Kidney epithelial cell (primary cell): ENCODE results near the gene TLNRD1. TPM values are rescaled to one million over a fixed set of nuclear protein-coding genes. Genes with fewer than 3 reads are reported as not detected.

Experiments
- DNase-seq: peaks from one replicate; pipeline ENCODE4 v3.0.0-alpha.2; 2010; ENCODE audit warnings: low read depth
- H3K27me3 ChIP-seq: 2 replicates; pipeline ENCODE4 v1.6.0; 2011; ENCODE audit warnings: low read length; ENCODE audit not compliant: control insufficient read depth, insufficient read depth
- H3K36me3 ChIP-seq: 2 replicates; pipeline ENCODE4 v1.5.1; 2011; ENCODE audit warnings: low read length; ENCODE audit not compliant: control insufficient read depth, insufficient read depth
- H3K4me3 ChIP-seq: 2 replicates; pipeline ENCODE4 v1.5.1; 2011; ENCODE audit warnings: low read depth, mild to moderate bottlenecking, control low read depth, low read length
- CTCF ChIP-seq: IDR thresholded peaks from 2 replicates; pipeline ENCODE4 v1.5.1; 2011; ENCODE audit warnings: mild to moderate bottlenecking, moderate library complexity, low read length, control low read depth, inconsistent platforms; ENCODE audit not compliant: insufficient read depth, poor library complexity, severe bottlenecking
- total RNA-seq: library from RNA; depleted of rRNA; stranded (reverse); fragments of >200 nt; gene quantifications from 2 replicates; pipeline ENCODE4 v1.2.3, GENCODE V29; 2015

TLNRD1 gene
- total RNA-seq, 1 donor from 2014 or later: 34.2 TPM

GRCh38 chr15:81007428-81008064 lies 6.8 kb downstream of the TLNRD1 start:
- Histone ChIP-seq H3K4me3 (no peak overlapping the region), H3K36me3 (peaks cover 1% of the 10 kb centered on the region), H3K27me3 (no peaks in the 10 kb centered on the region)
- no peak for DNase-seq
- no peak for TF ChIP-seq CTCF

DNA sequence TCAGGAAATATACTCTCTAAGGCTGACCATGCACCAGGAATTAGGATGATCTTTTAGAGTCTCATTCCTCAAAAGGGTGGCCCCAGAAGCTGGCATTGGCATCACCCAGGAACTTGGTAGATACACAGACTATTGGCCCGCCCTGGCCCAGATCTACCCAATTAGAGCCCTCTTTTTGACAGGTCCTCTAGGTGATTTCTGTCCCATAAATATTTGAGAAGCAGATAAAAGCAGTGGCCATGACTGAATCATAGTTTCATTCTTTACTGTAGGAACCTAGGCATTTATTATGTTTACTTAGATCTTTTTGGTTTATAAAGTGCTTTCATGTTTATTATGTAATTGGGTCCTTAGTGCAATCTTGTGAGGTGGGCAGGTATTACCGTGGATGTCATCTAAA lies 7.6 kb downstream of the TLNRD1 start:
- TF ChIP-seq CTCF: no peak
- no peak overlapping the region for H3K4me3 ChIP-seq
- no peaks in the 10 kb centered on the region for H3K27me3 ChIP-seq
- DNase-seq: no peak
- H3K36me3 ChIP-seq: peaks cover 1% of the 10 kb centered on the region

- Histone ChIP-seq H3K27me3 (no peaks in the 10 kb centered on the region), H3K4me3 (no peak overlapping the region), H3K36me3 (no peaks in the 10 kb centered on the region)
- DNase-seq: no peak
- no peak for TF ChIP-seq CTCF
Observed at GRCh38 chr15:81010086-81010485, 9.4 kb downstream of the TLNRD1 start.

GRCh38 chr15:81011593-81011992 lies 10.9 kb downstream of the TLNRD1 start:
- H3K27me3 ChIP-seq: no peaks in the 10 kb centered on the region
- no peak for TF ChIP-seq CTCF
- no peak for DNase-seq
- H3K4me3 ChIP-seq: no peak overlapping the region
- no peaks in the 10 kb centered on the region for H3K36me3 ChIP-seq

DNA sequence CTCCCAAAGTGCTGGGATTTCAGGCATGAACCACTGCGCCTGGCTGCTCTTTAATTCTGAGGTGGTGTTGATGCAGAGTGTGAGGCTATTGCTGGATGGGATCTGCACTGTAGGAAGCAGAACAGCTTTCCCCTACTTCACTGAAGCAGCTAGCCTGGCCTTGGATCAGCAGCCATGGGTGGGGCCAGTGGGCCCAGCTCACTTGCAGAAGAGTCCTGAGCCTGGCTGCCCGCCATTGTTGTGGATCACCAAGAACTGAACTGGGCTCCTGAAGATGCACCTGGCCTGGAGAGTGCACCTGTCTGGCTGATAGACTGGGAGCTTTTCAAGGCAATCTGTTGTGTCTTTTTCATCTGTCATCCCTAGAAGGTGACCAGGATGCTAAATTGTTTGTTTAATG lies 11.9 kb downstream of the TLNRD1 start:
- Histone ChIP-seq H3K4me3 (no peak overlapping the region), H3K36me3 (no peaks in the 10 kb centered on the region), H3K27me3 (no peaks in the 10 kb centered on the region)
- no peak for DNase-seq
- TF ChIP-seq CTCF: no peak

DNA sequence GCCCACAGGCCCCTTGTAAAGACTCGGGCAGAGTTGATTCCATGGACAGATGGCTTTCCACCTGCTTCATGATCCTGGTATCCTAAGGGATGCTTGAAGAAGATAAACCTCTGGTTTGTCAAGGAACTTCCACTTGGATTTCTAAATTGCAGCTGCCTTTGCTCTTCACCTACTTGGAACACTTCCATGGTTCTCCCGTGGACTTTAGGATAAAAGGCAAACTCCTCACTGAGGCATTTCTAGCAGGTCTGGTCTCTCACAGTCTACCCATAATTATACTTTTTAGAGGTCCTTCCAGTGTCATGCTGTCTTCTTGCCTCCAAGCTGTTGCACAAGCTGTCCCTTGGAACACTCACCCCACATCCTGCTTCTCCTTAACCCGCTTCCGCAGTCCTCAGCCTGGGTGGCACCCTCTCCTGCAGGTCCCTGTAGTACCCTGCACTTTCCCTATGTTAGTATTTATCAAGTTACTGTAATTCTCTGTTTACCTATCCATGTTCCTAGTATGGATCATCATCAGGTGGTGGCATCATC lies 12.7 kb downstream of the TLNRD1 start:
- Histone ChIP-seq H3K4me3 (no peak overlapping the region), H3K36me3 (no peaks in the 10 kb centered on the region), H3K27me3 (no peaks in the 10 kb centered on the region)
- no peak for TF ChIP-seq CTCF
- no peak for DNase-seq
